Lower leg skin (tissue), 3 donors: ENCODE results near the gene URI1.

Source experiments
- POLR2A ChIP-seq, 2 donors: fragments of 450-650 bp; IDR thresholded peaks; one replicate each; pipeline ENCODE4 v1.6.1; 2016 to 2017; ENCODE audit warnings: antibody characterized with exemption in 2 of 2, mild to moderate bottlenecking in 1 of 2, moderate library complexity in 1 of 2
- TF ChIP-seq, protein P1 (sequence below), 3 donors: fragments of 450-650 bp; IDR thresholded peaks; one replicate each; pipeline ENCODE4 v1.5.1; 2016; ENCODE audit warnings: antibody characterized with exemption in 3 of 3, mild to moderate bottlenecking in 3 of 3, moderate library complexity in 2 of 3

DNA sequence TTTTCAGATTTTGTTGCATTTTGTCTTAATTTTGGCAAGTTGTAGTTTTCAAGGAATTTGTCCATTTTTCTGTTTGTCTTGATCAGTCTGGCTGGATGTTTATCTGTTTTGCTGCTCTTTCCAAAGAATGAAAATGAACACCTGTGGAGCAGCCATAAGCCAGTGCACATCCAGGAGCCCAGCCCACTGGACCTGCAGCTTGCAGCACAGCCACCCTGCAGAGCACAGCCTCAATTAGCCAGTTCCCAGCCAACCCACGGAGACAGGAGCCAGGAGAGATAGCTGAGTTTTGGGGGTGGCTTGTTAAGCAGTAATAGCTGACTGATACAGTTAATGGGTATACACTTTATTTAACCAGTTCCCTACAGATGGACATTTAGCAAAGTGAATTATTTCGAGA is 38.0 kb upstream of the URI1 start:
- TF ChIP-seq, protein P1, sequence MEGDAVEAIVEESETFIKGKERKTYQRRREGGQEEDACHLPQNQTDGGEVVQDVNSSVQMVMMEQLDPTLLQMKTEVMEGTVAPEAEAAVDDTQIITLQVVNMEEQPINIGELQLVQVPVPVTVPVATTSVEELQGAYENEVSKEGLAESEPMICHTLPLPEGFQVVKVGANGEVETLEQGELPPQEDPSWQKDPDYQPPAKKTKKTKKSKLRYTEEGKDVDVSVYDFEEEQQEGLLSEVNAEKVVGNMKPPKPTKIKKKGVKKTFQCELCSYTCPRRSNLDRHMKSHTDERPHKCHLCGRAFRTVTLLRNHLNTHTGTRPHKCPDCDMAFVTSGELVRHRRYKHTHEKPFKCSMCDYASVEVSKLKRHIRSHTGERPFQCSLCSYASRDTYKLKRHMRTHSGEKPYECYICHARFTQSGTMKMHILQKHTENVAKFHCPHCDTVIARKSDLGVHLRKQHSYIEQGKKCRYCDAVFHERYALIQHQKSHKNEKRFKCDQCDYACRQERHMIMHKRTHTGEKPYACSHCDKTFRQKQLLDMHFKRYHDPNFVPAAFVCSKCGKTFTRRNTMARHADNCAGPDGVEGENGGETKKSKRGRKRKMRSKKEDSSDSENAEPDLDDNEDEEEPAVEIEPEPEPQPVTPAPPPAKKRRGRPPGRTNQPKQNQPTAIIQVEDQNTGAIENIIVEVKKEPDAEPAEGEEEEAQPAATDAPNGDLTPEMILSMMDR (IDR thresholded peaks at IDR 0.05) = no peak
- no peak for TF ChIP-seq POLR2A (IDR thresholded peaks at IDR 0.05)
